ENCODE data around the gene SELENOF.

DNA sequence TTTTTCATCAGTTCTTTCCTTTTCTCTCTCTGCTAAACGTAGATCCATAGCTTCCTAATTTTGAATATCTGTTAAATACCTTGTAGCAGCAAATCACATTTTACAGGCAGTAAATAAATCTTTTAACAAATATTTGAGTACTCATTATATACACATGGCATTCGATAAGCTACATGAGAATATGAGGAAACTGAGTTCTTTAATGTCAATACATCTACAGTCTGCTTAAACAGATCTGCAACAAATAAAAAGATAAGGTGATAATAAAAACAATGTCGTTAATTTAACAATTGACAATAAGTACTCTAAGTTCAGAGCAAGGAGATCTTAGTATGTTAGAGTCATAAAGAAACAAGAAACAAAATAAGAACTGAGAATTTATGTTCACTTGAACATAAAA, 42.9 kb downstream of the SELENOF start:
- no peak for TF ChIP-seq CTCF (IDR thresholded peaks at IDR 0.05)
- peak; percentile 41 for TF ChIP-seq POLR2AphosphoS5 (IDR thresholded peaks at IDR 0.05)
